ENCODE data around the gene SAP130. TPM values are rescaled to one million over a fixed set of nuclear protein-coding genes. Genes with fewer than 3 reads are reported as not detected.

SAP130 gene
- 2.9 and 3.4 TPM in 2 replicates for total RNA-seq

DNA sequence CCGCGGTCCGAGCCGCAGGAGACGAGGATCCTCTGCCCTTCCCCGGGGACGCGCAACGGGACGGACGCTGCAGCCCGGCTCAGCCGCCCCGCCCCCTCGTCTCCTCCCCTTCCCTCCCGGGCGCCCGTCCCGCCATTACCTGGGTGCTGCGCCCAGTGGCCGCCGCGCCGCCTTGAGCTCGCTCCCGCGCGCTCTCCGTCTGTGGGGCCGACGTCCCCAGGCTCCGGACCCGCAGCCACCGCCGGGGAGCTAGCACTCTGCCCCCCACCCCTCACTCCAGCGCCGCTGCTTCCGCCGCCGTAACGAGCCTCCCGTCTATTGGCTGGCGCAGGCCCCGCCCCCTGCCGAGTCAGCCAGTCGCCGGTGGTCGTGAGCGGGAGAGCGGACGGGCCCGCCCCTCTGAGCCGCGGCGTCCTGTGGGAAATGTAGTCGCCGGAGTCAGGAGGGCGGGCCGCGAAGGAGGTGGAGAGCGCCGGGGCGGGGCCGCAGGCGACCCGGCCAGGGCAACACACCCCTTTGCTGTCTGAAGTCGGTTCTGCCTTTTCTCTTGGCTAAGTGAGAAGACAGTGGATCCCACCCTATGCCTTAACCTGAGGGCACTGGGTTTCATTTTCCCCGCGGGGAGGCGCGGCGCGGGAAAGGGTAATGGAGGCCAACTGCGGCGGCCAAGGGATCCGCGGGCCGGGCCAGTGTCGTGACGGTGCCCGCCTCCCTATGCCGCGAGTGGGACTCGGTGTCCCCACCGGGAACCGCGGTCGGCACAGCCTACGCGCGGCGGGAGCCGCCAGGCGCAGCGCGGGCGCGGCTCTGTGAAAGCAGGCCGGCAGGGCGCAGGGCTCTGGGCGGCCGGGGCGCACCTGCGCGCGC, at the start of gene SAP130:
SAP130 (minus strand) TSS at position 259 of the 867 bp plus-strand sequence. CDS start 1,767 bp downstream, outside the sequence.

Other genes with a start within 250 kb of the SAP130 start
- 23.8 and 29.6 TPM in 2 replicates for gene WDR33, start 216.9 kb downstream of the SAP130 start, total RNA-seq
- 23.3 and 24.8 TPM in 2 replicates for gene POLR2D, start 169.9 kb downstream of the SAP130 start, total RNA-seq
- gene AMMECR1L, start 142.1 kb downstream of the SAP130 start, total RNA-seq = 16.0 and 20.7 TPM in 2 replicates
- 68.1 and 72.9 TPM in 2 replicates for gene UGGT1, start 63.1 kb upstream of the SAP130 start, total RNA-seq